HG03064 (cell line): Measurements from ENCODE around the gene GFI1.
A peak's percentile ranks its signal among the peaks of the same experiment; 100 is the strongest.

ENCODE experiments used
- ATAC-seq: cut with Tn5 transposase; IDR thresholded peaks from one replicate; pipeline ENCODE4 v1.9.1; 2021; ENCODE audit warnings: low read depth; ENCODE audit not compliant: unreplicated experiment

The GFI1 gene

GRCh38 chr1:92488832-92489231 is 2.1 kb upstream of the GFI1 start:
- no peak for ATAC-seq

GRCh38 chr1:92488416-92488815 is 1.7 kb upstream of the GFI1 start:
- no peak for ATAC-seq

- no peak for ATAC-seq
Observed at GRCh38 chr1:92487078-92487605, 417 bp upstream of the GFI1 start.

GRCh38 chr1:92485381-92486250 is 1.1 kb downstream of the GFI1 start:
- peak; percentile 49 for ATAC-seq

- no peak for ATAC-seq
Observed at GRCh38 chr1:92484472-92485380, 2.0 kb downstream of the GFI1 start.

DNA sequence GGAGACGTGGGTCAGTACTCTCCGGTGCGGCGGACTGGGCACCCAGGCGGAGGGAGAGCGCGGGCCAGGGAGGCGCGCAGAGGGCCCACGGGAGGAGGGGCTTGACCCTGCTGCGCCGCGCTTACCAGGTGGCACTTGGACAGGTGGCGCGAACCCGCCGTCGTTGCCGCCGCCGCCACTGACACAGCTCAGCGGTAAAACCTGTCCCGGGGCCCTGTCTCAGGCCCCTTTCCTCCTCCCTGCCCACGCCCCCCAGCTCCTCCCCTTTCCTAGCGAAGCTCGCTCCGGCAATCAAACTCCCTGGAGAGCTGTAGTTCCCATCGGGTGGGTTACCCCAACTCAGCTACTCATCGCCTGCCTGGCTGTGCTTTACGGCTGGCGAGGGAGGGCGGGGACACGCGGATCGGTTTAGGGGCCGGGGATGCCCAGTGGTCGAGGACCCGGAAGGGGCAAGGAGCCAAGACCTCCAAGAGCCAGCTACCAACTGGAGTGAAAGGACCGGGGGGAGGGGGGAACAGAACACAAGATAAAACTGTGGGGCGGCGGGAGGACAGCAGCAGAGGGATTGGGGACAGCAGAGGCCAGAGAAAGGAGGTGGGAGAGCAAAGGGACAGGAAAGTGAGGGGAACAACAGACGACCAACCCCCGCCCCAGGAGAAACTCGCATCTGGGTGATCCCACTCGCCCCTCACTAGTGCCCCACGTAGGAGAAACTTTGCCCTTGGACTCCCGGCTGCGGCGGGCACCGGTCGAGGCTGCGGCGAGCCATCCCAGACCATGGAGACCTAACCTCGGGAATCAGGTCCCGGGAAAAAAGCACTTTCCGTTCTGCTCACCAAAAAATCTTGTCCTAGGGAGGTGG is 2.9 kb downstream of the GFI1 start:
- ATAC-seq, result peak; percentile 21

DNA sequence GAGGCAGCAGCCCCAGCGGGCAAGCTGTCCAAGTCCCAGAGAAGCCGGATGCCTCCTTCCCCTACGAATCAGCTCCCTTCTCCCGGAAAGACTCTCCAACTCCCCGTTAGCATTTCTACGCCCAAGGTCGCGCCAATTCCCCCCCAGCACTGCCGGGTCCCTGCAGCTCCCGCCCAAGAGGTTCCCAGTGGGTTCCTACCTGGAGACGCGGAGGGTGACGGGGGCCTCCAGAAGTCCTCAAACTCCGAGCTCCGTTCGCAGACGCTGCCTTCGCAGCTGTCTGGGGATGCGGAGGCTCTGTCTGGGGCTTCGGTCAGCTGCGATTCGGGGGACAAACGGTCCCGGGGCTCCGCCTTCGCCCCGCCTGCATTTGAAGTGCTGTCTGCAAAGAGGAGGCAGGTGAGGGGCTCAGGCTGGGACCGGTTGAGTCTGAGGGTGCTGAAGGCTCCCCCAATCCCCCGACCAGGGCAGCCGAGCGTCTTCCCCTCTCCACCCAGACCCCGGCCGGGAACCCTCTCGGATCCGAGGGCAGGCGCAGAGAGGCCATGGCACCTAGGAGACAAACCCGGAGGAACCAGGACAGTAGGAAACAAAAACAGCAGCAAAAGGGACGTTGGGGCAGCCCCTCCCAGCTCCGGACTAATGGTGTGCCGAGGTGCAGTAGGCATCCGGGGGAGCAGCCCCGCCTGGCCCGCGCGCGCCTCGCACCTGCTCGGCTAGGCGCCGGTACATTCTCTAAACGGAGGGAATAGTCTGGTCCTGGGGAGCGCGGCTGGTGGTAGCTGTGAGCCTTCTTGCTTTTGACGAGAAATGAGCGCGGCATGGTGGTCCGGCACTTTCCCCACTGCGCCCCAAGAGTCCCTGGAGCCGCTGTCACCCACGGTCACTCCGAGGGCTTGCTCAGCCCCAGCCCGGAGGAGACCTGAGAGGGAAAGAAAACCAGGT is 3.8 kb downstream of the GFI1 start:
- ATAC-seq, result no peak

DNA sequence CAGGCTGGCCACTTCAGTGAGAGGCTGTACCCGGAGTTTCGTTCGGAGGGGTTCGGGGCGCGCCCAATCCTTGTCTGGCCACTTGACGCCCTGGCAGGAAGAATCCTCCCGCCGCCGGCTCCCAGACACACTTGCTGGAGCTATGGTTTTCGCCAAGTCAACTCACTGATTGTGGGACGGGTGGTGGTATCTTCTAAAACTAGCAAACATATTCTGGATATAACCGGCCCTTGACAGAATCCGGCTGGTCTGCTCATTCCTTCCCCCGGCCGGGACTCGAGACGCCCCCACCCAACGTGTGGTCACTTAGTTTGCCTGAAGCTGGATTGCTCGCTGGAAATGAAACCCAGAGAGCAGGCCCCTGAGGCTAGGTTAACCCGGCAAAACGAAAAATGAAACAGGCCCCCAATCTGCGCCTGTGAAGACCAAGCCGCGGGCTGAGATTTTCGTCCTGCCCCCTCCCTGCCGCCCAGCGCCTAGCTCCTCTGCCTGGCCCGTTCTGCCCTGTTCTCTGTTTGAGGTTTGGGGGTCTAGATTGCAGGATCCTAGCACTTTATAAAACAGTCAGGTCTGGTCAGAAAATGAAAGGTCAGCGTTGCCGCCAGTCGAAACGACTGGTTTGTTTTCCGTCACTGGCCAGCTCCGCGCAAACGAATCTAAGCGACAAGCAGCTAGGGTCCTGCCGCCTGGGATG is 4.6 kb downstream of the GFI1 start:
- no peak for ATAC-seq

GRCh38 chr1:92481599-92481925 is 5.2 kb downstream of the GFI1 start:
- no peak for ATAC-seq

- ATAC-seq, result no peak
Observed at GRCh38 chr1:92480813-92481598, 5.7 kb downstream of the GFI1 start.

DNA sequence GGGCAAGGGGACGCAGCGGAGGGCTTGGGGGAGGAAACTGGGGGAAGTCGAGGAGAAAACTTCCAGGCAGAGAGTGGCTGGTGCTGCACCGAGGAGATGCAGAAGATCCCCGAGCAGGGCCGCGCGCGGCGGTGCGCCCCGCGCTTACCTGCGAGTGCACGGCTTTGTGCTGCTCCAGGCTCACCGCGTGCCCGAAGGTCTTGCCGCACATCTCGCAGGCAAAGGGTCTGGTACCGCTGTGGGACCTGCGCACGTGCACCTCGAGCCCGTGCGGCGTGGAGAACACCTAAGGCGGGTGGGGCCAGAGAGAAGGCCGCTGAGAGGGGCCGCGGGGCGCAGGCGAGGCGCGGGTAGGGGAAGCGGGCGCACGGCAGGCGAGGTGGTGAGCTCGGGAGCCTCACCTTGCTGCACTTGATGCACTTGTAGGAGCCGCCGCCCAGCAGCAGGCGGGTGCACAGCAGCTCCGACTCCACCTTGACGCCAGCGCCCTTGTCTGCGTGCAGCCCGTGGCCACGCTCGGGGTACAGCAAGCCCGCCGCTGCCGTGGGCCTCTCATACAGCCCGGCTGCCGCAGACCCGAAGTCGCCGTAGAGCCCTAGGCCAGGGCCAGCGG is 6.4 kb downstream of the GFI1 start:
- ATAC-seq, result no peak

DNA sequence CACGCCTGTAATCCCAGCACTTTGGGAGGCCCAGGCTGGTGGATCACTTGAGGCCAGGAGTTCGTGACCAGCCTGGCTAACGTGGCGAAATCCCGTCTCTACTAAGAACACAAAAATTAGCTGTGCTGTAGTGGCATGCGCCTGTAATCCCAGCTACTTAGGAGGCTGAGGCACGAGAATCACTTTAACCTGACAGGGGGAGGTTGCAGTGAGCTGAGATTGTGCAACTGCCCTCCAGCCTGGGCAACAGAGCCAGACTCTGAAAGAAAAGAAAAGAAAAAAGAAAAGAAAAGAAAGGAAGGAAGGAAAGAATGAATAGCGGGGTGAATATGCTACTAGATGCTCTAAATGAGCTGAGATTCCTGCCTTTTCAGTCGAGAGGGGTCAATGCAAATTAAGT is 7.1 kb downstream of the GFI1 start:
- no peak for ATAC-seq

DNA sequence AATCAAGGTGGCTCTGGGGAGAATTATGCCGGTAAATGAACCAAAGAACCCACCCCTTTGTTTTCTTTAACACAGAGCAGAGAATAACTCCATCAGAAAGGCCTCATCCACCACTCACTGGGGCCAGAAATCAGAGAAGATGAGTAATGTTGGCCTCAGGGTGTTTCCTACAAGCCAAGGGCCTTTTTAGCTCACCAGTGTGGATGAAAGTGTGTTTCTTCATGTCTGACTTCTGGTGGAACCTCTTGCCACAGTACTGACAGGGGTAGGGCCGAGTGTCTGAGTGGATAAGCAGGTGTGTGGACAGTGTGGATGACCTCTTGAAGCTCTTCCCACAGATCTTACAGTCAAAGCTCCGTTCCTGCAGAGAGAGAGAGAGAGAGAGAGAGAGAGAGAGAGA is 8.3 kb downstream of the GFI1 start:
- no peak for ATAC-seq

GRCh38 chr1:92476071-92476631 is 10.6 kb downstream of the GFI1 start:
- no peak for ATAC-seq

DNA sequence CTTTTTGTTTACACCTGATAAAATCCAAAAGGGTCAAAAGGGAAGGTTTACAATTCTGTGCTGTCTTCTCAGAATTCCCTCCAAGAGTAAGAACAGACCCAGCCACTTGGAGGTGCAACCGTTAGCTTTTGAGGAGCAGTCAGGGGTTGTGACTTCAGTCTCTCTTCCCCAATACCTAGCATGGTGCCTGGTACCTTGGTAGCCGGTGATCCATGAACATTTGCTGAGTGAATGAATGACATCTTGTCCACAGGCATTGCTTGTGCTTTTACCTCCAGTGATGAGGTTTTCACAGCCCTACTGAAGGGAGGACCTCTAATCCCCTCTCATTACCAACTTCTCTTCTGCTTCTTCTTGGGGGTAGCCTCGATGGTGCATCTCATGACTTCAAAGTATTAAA is 11.7 kb downstream of the GFI1 start:
- no peak for ATAC-seq

DNA sequence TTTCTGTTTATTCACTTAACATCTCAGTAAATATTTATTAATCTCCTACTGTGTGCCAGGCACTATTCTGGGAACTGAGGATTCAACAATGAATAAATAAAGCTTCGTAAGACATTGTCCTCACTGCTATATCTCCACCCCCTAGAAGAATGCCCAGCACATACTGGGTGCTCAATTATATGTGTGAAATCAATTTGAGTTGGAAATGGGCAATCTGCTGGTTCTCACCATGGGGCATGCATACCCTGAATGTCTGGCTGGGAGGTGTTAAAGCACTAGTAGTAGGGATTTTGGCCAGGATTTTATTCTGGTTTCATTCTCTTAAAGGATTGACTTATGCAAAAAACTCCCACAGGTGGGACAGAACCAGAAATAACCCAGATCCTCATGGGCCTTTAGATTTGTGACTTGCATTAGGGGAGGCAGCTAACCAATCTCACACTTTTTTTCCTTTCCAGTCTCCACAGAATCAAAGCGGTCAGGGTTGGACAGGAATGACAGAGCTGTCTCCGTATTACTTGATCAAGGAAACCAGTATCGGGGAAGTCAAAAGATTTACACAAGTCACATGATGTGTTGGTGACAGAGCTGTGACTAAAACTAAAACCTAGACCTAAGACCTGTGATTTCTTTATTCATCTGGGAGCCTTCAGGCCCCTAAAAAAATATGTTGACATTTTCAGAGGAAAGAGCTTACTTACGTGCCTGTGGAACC is 12.8 kb downstream of the GFI1 start:
- ATAC-seq, result peak; percentile 63

DNA sequence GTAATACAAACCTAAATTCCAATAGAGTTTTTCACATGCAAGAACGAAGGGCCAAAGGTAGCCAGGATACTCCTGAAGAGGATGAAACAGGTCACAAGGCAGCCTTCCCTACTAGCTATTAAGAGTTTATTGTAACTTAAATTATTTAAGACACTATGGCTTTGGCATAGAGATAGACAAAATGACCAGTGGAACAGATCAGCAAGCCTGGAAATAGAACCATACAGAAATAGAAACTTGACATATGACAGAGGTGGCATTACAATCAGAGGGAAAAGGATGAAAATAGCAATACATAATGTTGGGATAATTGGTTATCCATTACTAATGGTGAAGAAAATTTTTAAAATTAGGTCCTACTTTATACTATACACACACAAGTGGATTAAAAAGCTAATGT is 16.5 kb downstream of the GFI1 start:
- no peak for ATAC-seq
